CD4-positive, alpha-beta T cell (primary cell): ENCODE results near the gene CLIP2. TPM values are rescaled to one million over a fixed set of nuclear protein-coding genes. Genes with fewer than 3 reads are reported as not detected.

Experiments
- ATAC-seq: fragments of 200-7000 bp; cut with Tn5 transposase; one replicate; pipeline ENCODE4 v1.10.0; 2022; ENCODE audit warnings: mild to moderate bottlenecking; ENCODE audit not compliant: poor library complexity
- CTCF ChIA-PET: fragments of 350-600 bp; sonication (Branson Sonifier 250); formaldehyde crosslinking; loops from one replicate; lab custom pipeline; 2021; ENCODE audit warnings: antibody characterized with exemption, inconsistent platforms; lab: Charles Lee
- POLR2A ChIA-PET: fragments of 350-600 bp; sonication (Branson Sonifier 250); formaldehyde crosslinking; loops from one replicate; lab custom pipeline; 2021; ENCODE audit warnings: antibody characterized with exemption, inconsistent platforms; lab: Charles Lee
- DNase-seq, 14 experiments: peaks; one replicate each; pipeline ENCODE4 v3.0.0-alpha.2; 2013 to 2020; ENCODE audit warnings: mixed read lengths in 2 of 14
- H3K27ac ChIP-seq, 2 donors: one replicate each; pipeline versions ENCODE4 v1.5.1 to v1.7.0; 2013; ENCODE audit warnings: low read length in 2 of 2, low read depth in 1 of 2, mild to moderate bottlenecking in 1 of 2
- H3K27me3 ChIP-seq, 2 experiments: 1 replicate in 1 of 2; 2 replicates in 1 of 2; pipeline versions ENCODE4 v1.6.1 to v1.7.0; 2013; ENCODE audit warnings: low read length in 2 of 2, control low read depth in 1 of 2, mild to moderate bottlenecking in 1 of 2, moderate library complexity in 1 of 2; ENCODE audit not compliant: insufficient read depth in 2 of 2, control insufficient read depth in 1 of 2
- H3K36me3 ChIP-seq: one replicate; pipeline ENCODE4 v1.6.1; 2013; ENCODE audit warnings: low read length, control low read depth; ENCODE audit not compliant: insufficient read depth
- H3K4me1 ChIP-seq: one replicate; pipeline ENCODE4 v1.6.1; 2013; ENCODE audit warnings: low read length, control low read depth; ENCODE audit not compliant: insufficient read depth
- H3K4me3 ChIP-seq: one replicate; pipeline ENCODE4 v1.5.1; 2013; ENCODE audit warnings: mild to moderate bottlenecking, low read length, moderate library complexity
- H3K9me3 ChIP-seq, 2 experiments: 1 replicate in 1 of 2; 2 replicates in 1 of 2; pipeline versions ENCODE4 v1.6.1 to v1.7.0; 2013; ENCODE audit warnings: low read length in 2 of 2, mild to moderate bottlenecking in 2 of 2, control low read depth in 1 of 2, moderate library complexity in 1 of 2; ENCODE audit not compliant: control insufficient read depth in 1 of 2, insufficient read depth in 1 of 2
- H3K27ac Mint-ChIP-seq: one replicate; pipeline ENCODE4 v1.8.0; 2020; ENCODE audit warnings: mixed read lengths
- H3K27me3 Mint-ChIP-seq: one replicate; pipeline ENCODE4 v1.8.0; 2021; ENCODE audit warnings: mixed read lengths
- H3K36me3 Mint-ChIP-seq: one replicate; pipeline ENCODE4 v1.8.0; 2021; ENCODE audit warnings: low read depth, mixed read lengths
- H3K4me1 Mint-ChIP-seq: one replicate; pipeline ENCODE4 v1.8.0; 2021; ENCODE audit warnings: low read depth, mixed read lengths
- H3K4me3 Mint-ChIP-seq: one replicate; pipeline ENCODE4 v1.8.0; 2020; ENCODE audit warnings: mild to moderate bottlenecking, mixed read lengths
- H3K9me3 Mint-ChIP-seq: one replicate; pipeline ENCODE4 v1.8.0; 2020; ENCODE audit warnings: mixed read lengths
- CTCF ChIP-seq: fragments of 200-600 bp; IDR thresholded peaks from one replicate; pipeline ENCODE4 v1.8.0; 2022; ENCODE audit warnings: antibody characterized with exemption, mild to moderate bottlenecking
- intact Hi-C, 2 experiments: fragments of 100-400 bp; cut with DNase I in 1 of 2; cut with micrococcal nuclease in 1 of 2; formaldehyde crosslinking; loops; one replicate each; pipeline versions ENCODE4 v1.15.1 to v1.9.0; 2023 to 2025; cut with DNase I, micrococcal nuclease
- total RNA-seq, 174 experiments: library from RNA in 2 of 174; stranded (reverse) in 2 of 174; gene quantifications; one replicate each; pipeline ENCODE4 v1.2.3 and lab custom pipeline; 2021 to 2026

The CLIP2 gene
- total RNA-seq, 2 experiments from 2014 or later = 2.4 to 2.7 TPM

GRCh38 chr7:74277636-74278035 lies 11.6 kb upstream of the CLIP2 start:
- intact Hi-C loops = loop anchor here in 1 of 2 experiments (10.0 kb wide), 1 partner anchor 73 kb away; no protein-coding TSS in a partner anchor

GRCh38 chr7:74280985-74281384 lies 8.2 kb upstream of the CLIP2 start:
- no peak for DNase-seq
- TF ChIP-seq CTCF = no peak
- Mint-ChIP-seq H3K27me3 (no peaks in the 10 kb centered on the region), H3K36me3 (no peaks in the 10 kb centered on the region), H3K4me1 (no peaks in the 10 kb centered on the region), H3K4me3 (no peak overlapping the region), H3K27ac (no peak overlapping the region), H3K9me3 (no peaks in the 10 kb centered on the region)
- Histone ChIP-seq H3K4me3 (no peak overlapping the region), H3K27me3 (peaks cover 0 to 5% of the 10 kb centered on the region in 2 experiments), H3K36me3 (no peaks in the 10 kb centered on the region), H3K27ac (no peak overlapping the region), H3K9me3 (peaks cover 0 to 4% of the 10 kb centered on the region in 2 experiments), H3K4me1 (no peaks in the 10 kb centered on the region)
- CTCF ChIA-PET = no interaction called here
- ATAC-seq = no peak
- intact Hi-C loops = no loop called here
- POLR2A ChIA-PET = no interaction called here

More at GRCh38 chr7:74277636-74278035, 11.6 kb upstream of the CLIP2 start:
- no peak for TF ChIP-seq CTCF
- Histone ChIP-seq H3K36me3 (no peaks in the 10 kb centered on the region), H3K27me3 (peaks cover 0 to 2% of the 10 kb centered on the region in 2 experiments), H3K4me3 (no peak overlapping the region), H3K27ac (no peak overlapping the region), H3K4me1 (peaks cover 2% of the 10 kb centered on the region), H3K9me3 (peaks cover 0 to 1% of the 10 kb centered on the region in 2 experiments)
- H3K4me3 Mint-ChIP-seq = no peak overlapping the region
- no peaks in the 10 kb centered on the region for H3K4me1 Mint-ChIP-seq
- DNase-seq = no peak
- POLR2A ChIA-PET = no interaction called here
- ATAC-seq = no peak
- H3K36me3 Mint-ChIP-seq = no peaks in the 10 kb centered on the region
- H3K27ac Mint-ChIP-seq = no peak overlapping the region
- H3K9me3 Mint-ChIP-seq = no peaks in the 10 kb centered on the region
- H3K27me3 Mint-ChIP-seq = no peaks in the 10 kb centered on the region
- CTCF ChIA-PET = no interaction called here

- no peak for ATAC-seq
- ChIA-PET POLR2A (no interaction called here), CTCF (no interaction called here)
- peaks cover under 1% of the 10 kb centered on the region for H3K4me1 Mint-ChIP-seq
- H3K9me3 Mint-ChIP-seq = no peaks in the 10 kb centered on the region
- H3K27me3 Mint-ChIP-seq = peaks cover under 1% of the 10 kb centered on the region
- Histone ChIP-seq H3K27ac (no peak overlapping the region), H3K36me3 (no peaks in the 10 kb centered on the region), H3K27me3 (peaks cover 0 to 5% of the 10 kb centered on the region in 2 experiments), H3K4me3 (no peak overlapping the region), H3K4me1 (no peaks in the 10 kb centered on the region), H3K9me3 (peaks cover 0 to 4% of the 10 kb centered on the region in 2 experiments)
- H3K27ac Mint-ChIP-seq = no peak overlapping the region
- no peak overlapping the region for H3K4me3 Mint-ChIP-seq
- no peak for TF ChIP-seq CTCF
- no peaks in the 10 kb centered on the region for H3K36me3 Mint-ChIP-seq
- no peak for DNase-seq
- intact Hi-C loops = no loop called here
Observed at GRCh38 chr7:74282748-74283459, 6.3 kb upstream of the CLIP2 start.
